ENCODE results near the gene PLCB1.

DNA sequence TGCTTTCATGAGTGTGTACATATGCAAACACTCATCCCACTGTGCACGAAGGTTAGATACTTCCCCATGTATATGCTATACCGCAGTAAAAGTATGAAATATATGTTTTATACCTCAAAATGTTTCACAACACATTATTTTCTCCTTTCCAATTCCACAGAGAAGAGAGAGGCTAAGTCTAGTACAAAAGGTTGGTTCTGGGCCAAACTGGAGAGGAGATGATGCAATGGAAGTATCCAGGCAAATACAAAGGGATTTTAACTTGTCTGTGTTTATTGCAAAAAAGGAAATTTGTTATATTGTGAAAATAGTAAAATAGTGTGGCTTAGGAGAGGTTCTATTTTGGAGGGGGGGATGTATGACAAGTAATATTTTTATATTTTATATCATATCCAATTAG is 112.6 kb downstream of the PLCB1 start:
- TF ChIP-seq FOXK2 (IDR thresholded peaks at IDR 0.05) (no peak), NBN (IDR thresholded peaks at IDR 0.05) (no peak), ESRRA (IDR thresholded peaks at IDR 0.05; ENCODE audit: low read length) (no peak), YY1 (IDR thresholded peaks at IDR 0.05; ENCODE audit: low read depth, low read length) (no peak), ZNF217 (IDR thresholded peaks at IDR 0.05) (no peak), MXI1 (IDR thresholded peaks at IDR 0.05; ENCODE audit: low read depth, low read length) (no peak), SIN3A (IDR thresholded peaks at IDR 0.05; ENCODE audit: low read depth, low read length) (no peak)
- TF ChIP-seq, protein P1, sequence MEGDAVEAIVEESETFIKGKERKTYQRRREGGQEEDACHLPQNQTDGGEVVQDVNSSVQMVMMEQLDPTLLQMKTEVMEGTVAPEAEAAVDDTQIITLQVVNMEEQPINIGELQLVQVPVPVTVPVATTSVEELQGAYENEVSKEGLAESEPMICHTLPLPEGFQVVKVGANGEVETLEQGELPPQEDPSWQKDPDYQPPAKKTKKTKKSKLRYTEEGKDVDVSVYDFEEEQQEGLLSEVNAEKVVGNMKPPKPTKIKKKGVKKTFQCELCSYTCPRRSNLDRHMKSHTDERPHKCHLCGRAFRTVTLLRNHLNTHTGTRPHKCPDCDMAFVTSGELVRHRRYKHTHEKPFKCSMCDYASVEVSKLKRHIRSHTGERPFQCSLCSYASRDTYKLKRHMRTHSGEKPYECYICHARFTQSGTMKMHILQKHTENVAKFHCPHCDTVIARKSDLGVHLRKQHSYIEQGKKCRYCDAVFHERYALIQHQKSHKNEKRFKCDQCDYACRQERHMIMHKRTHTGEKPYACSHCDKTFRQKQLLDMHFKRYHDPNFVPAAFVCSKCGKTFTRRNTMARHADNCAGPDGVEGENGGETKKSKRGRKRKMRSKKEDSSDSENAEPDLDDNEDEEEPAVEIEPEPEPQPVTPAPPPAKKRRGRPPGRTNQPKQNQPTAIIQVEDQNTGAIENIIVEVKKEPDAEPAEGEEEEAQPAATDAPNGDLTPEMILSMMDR (IDR thresholded peaks at IDR 0.05 in 2 of 3, conservative IDR thresholded peaks at IDR 0.05 in 1 of 3; ENCODE audit: control insufficient read depth in 2 of 3, extremely low read depth in 1 of 3, insufficient read depth in 1 of 3, low read depth in 3 of 3, low read length in 3 of 3): no peak
- TF ChIP-seq, protein P2, sequence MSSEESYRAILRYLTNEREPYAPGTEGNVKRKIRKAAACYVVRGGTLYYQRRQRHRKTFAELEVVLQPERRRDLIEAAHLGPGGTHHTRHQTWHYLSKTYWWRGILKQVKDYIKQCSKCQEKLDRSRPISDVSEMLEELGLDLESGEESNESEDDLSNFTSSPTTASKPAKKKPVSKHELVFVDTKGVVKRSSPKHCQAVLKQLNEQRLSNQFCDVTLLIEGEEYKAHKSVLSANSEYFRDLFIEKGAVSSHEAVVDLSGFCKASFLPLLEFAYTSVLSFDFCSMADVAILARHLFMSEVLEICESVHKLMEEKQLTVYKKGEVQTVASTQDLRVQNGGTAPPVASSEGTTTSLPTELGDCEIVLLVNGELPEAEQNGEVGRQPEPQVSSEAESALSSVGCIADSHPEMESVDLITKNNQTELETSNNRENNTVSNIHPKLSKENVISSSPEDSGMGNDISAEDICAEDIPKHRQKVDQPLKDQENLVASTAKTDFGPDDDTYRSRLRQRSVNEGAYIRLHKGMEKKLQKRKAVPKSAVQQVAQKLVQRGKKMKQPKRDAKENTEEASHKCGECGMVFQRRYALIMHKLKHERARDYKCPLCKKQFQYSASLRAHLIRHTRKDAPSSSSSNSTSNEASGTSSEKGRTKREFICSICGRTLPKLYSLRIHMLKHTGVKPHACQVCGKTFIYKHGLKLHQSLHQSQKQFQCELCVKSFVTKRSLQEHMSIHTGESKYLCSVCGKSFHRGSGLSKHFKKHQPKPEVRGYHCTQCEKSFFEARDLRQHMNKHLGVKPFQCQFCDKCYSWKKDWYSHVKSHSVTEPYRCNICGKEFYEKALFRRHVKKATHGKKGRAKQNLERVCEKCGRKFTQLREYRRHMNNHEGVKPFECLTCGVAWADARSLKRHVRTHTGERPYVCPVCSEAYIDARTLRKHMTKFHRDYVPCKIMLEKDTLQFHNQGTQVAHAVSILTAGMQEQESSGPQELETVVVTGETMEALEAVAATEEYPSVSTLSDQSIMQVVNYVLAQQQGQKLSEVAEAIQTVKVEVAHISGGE (CRISPR knock-in tag; IDR thresholded peaks at IDR 0.05): no peak
- TF ChIP-seq, protein P3, sequence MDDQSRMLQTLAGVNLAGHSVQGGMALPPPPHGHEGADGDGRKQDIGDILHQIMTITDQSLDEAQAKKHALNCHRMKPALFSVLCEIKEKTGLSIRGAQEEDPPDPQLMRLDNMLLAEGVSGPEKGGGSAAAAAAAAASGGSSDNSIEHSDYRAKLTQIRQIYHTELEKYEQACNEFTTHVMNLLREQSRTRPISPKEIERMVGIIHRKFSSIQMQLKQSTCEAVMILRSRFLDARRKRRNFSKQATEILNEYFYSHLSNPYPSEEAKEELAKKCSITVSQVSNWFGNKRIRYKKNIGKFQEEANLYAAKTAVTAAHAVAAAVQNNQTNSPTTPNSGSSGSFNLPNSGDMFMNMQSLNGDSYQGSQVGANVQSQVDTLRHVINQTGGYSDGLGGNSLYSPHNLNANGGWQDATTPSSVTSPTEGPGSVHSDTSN (IDR thresholded peaks at IDR 0.05; ENCODE audit: insufficient replicate concordance, low read depth, low read length): no peak
